Stimulated activated CD4-positive, alpha-beta T cell treated with anti-CD3 and anti-CD28 coated beads, Interleukin-2, amount 100 ng/mL, for 24 hours (primary cell): ENCODE results near the gene NEDD4L.
"Not testable (repeated sequence)": the region's sequence is repeated elsewhere in the genome, so short reads cannot be mapped to it uniquely, and the experiment has no call there.

Source experiments
- DNase-seq, 2 donors: peaks; one replicate each; pipeline ENCODE4 v3.0.0-alpha.2; 2020

Gene NEDD4L

GRCh38 chr18:58272779-58273435 lies 228.9 kb downstream of the NEDD4L start:
- no peak for DNase-seq

- DNase-seq, result no peak
Observed at GRCh38 chr18:58275176-58275575, 231.2 kb downstream of the NEDD4L start.

- no peak for DNase-seq
Observed at GRCh38 chr18:58276789-58277739, 233.0 kb downstream of the NEDD4L start.

GRCh38 chr18:58279504-58280175 lies 235.6 kb downstream of the NEDD4L start:
- DNase-seq, result no peak

- no peak for DNase-seq
Observed at GRCh38 chr18:58280191-58280590, 236.2 kb downstream of the NEDD4L start.

GRCh38 chr18:58282872-58283271 lies 238.8 kb downstream of the NEDD4L start:
- DNase-seq, result not testable (repeated sequence)

GRCh38 chr18:58284699-58285448 lies 240.8 kb downstream of the NEDD4L start:
- DNase-seq, result no peak

GRCh38 chr18:58285449-58286130 lies 241.6 kb downstream of the NEDD4L start:
- no peak for DNase-seq

GRCh38 chr18:58286632-58287352 lies 242.8 kb downstream of the NEDD4L start:
- DNase-seq, result no peak

GRCh38 chr18:58287353-58288274 lies 243.6 kb downstream of the NEDD4L start:
- no peak for DNase-seq

- no peak for DNase-seq
Observed at GRCh38 chr18:58288921-58289797, 245.1 kb downstream of the NEDD4L start.

- no peak for DNase-seq
Observed at GRCh38 chr18:58290116-58290695, 246.2 kb downstream of the NEDD4L start.

GRCh38 chr18:58291131-58291530 lies 247.1 kb downstream of the NEDD4L start:
- DNase-seq, result no peak

GRCh38 chr18:58292638-58293037 lies 248.6 kb downstream of the NEDD4L start:
- no peak for DNase-seq

- DNase-seq, result no peak
Observed at GRCh38 chr18:58297198-58297597, 253.2 kb downstream of the NEDD4L start.

- DNase-seq, result no peak
Observed at GRCh38 chr18:58298251-58299134, 254.5 kb downstream of the NEDD4L start.

- DNase-seq, result no peak
Observed at GRCh38 chr18:58299135-58299473, 255.1 kb downstream of the NEDD4L start.

- no peak for DNase-seq
Observed at GRCh38 chr18:58299936-58300335, 255.9 kb downstream of the NEDD4L start.
